Measurements from ENCODE around the gene XIRP1.
"Not testable (repeated sequence)": the region's sequence is repeated elsewhere in the genome, so short reads cannot be mapped to it uniquely, and the experiment has no call there.

XIRP1 gene, protein sequence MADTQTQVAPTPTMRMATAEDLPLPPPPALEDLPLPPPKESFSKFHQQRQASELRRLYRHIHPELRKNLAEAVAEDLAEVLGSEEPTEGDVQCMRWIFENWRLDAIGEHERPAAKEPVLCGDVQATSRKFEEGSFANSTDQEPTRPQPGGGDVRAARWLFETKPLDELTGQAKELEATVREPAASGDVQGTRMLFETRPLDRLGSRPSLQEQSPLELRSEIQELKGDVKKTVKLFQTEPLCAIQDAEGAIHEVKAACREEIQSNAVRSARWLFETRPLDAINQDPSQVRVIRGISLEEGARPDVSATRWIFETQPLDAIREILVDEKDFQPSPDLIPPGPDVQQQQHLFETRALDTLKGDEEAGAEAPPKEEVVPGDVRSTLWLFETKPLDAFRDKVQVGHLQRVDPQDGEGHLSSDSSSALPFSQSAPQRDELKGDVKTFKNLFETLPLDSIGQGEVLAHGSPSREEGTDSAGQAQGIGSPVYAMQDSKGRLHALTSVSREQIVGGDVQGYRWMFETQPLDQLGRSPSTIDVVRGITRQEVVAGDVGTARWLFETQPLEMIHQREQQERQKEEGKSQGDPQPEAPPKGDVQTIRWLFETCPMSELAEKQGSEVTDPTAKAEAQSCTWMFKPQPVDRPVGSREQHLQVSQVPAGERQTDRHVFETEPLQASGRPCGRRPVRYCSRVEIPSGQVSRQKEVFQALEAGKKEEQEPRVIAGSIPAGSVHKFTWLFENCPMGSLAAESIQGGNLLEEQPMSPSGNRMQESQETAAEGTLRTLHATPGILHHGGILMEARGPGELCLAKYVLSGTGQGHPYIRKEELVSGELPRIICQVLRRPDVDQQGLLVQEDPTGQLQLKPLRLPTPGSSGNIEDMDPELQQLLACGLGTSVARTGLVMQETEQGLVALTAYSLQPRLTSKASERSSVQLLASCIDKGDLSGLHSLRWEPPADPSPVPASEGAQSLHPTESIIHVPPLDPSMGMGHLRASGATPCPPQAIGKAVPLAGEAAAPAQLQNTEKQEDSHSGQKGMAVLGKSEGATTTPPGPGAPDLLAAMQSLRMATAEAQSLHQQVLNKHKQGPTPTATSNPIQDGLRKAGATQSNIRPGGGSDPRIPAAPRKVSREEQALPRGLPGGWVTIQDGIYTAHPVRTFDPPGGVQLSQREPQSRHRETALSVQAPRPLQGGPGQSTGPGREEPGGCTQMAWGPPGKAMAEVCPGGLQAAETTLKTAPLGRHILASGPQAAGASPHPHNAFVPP (N-terminal part only)

DNA sequence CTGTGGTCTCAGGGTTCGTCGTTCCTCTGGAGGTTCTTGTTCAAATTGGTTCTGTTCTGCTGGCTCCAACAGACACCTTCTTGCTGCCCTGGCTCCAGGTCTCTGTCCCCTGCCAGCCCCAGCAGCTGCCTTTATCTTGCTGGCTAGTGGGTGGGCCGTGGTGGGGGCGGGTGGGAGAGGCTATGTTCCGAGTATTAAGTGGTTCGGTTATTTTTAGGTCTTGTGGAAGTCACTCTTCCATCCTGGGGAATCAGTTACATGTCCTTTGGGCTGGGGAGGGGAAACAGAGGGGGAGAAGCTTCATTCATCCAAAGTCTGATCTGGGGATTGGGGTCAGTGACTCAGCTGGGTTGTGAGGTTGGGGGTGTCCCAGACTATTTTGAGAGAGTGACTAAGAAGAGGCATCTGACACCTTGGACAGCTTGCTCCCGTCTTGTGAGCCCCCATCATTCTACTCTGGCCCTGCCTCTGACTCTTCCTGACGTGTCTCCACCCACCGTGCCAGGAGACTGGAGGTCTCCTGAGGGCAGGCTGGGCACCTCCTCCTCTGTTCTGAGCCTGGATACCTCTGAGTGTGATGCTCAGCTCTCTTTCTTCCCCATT is at the start of gene XIRP1:
Gene XIRP1 (minus strand): TSS at position 106 of the 603 bp plus-strand sequence. CDS start 3,150 bp downstream, outside the sequence.
- DNase-seq, result no peak

DNA sequence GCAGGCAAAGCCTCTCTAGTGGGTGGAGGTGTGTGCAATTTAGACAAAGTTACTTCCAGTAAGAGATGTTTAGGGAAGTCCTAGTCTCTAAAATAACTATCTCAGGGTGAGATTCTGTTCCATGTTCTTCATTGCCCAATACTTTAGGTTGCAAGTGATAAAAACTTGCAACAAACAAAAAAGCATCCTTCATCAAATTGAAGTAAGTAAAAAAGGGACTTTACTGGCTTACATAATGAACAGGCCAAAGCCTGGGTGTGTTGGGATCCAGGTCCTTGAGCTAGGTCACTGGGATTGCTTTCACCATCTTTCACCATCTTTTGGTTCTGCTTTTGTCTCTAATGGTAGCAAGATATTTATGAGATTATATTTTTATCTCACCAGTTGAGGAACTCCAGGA is 49.2 kb upstream of the XIRP1 start:
- DNase-seq, result no peak

DNA sequence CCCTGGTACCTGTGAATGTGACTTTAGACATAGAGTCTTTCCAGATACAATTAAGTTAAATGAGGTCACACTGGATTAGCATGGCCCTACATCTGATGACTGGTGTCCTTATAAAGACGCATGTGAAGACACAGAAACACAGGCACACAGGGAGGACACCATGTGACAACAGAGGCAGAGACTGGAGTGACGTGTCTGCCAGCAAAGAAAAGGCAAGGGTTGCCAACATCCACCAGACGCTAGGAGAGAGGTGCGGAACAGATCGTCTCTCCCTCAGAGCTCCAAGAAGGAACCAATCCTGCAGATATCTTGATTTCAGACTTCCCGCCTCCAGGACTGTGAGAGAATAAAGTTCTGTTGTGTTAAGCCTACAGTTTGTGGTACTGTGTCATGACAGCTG is 44.6 kb upstream of the XIRP1 start:
- DNase-seq, result no peak

DNA sequence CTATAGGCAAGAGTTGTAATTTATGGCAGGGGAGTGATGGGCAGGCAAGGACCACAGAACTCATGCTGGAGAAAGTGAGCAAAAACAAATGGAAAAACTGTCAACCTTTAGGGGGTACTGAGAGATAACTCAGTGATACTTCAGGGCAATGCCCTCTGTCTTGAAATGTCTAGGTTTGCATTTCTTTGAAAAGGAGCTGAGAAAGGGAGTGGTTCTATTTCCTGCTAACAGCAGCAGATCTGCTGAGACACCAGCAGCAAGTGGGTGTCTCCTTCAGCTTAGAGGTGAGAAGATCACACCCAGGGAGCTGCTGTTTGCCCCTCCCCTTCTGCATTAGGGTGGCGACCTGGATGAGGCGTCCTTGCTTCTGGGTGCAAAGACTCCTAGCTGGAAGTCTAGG is 42.3 kb upstream of the XIRP1 start:
- no peak for DNase-seq

DNA sequence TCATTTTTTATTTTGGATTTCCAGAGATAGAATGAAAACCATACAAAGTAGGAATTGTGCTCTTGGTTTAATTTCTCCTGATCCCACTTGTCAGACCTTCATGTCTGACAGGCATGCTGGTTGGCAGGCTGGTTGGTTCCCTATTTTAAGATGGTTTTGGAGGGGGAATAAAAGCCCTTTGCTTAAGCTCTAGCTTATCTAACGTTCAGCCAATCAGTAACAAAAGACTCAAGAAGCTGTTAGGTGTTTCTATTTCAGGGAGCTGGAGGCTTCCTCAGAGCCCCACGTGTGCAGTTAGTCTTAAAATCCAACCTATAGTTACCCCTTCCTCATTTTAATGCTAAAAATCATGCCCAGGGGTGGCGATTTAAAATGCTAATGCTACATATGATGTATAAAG is 40.5 kb upstream of the XIRP1 start:
- no peak for DNase-seq

DNA sequence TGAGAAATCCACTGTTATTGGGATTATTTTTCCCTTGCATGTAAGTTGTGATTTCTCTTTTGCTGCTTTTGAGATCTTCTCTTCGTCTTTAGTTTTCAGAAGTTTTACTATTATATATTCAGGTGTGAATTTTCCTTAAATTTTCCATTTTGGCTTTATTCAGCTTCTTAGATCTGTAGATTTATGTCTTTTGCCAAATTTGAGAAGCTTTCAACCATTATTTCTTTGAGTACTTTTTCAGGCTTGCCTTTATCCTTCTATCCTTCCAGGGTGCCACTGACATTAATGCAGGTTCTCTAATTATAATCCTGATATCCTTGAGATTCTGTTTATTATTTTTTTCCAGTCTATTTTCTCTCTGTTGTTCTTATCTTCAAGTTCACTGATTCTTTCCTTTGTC is 38.1 kb upstream of the XIRP1 start:
- no peak for DNase-seq

DNA sequence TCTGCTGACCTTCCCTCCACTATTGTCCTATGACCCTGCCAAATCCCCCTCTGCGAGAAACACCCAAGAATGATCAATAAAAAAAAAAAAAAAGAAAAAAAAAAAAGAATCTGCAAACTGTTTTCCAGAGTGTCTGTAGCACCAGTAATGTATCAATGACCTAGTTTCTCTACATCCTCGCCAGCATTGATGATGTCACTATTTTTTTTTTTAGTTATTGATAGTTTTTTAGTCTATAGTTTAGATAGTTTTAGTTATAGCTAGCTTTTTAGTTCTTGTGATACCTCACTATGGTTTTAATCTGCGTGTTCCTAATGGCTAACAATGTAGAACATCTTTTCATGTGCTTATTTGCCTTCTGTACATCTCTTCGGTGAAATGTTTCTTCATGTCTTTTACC is 36.1 kb upstream of the XIRP1 start:
- no peak for DNase-seq

DNA sequence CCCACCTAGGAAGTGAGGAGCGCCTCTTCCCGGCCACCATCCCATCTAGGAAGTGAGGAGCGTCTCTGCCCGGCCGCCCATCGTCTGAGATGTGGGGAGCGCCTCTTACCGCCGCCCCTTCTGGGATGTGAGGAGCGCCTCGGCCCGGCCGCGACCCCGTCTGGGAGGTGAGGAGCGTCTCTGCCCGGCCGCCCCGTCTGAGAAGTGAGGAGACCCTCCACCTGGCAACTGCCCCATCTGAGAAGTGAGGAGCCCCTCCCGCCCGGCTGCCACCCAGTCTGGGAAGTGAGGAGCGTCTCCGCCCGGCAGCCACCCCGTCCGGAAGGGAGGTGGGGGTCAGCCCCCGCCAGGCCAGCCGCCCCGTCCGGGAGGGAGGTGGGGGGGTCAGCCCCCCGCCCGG is 35.2 kb upstream of the XIRP1 start:
- not testable (repeated sequence) for DNase-seq

DNA sequence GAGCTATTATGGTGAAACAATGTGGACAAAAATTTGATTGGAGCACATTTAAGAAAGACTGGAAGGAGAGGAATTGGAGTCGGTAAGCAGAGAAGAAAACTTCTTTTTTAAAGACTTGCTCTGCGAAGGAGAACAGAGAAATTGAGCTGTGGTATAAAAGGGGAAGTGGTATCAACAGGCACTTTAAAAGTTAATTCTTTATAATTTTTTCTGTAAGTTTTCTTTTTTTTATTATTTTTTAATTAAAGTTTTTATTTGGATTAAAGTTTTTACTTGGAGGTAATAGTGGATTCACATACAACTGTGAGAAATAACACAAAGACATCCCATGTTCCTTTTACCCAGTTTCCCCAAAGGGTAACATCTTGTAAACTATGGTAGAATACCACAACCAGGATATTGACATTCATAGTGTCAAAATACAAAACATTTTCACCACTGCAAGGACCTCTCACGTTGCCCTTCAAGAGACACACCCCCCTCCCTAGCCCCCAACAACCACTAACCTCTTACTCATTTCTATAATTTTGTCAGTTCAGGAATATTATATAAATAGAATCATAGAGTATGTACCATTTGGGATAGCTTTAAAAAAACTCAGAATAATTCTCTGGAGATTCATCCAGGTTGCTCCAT is 33.8 kb upstream of the XIRP1 start:
- no peak for DNase-seq

DNA sequence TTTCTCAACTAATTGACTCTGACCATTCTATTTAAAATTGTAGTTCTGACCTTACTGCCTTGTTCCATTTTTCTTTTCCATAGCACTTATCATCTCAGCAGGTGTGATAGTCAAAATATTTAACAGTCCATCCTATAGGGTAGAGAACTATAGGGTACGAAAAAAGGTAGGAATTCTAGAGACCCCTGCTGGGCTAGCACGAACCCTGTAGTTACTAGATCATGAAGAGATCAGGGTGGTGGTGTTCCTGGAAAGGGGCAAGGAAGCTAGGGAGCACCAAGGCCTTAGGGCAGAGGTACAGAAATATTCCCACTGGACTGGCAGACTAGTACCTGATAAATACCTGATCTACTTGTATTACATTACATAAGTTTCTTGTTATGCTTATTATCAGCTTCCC is 31.9 kb upstream of the XIRP1 start:
- DNase-seq, result no peak

DNA sequence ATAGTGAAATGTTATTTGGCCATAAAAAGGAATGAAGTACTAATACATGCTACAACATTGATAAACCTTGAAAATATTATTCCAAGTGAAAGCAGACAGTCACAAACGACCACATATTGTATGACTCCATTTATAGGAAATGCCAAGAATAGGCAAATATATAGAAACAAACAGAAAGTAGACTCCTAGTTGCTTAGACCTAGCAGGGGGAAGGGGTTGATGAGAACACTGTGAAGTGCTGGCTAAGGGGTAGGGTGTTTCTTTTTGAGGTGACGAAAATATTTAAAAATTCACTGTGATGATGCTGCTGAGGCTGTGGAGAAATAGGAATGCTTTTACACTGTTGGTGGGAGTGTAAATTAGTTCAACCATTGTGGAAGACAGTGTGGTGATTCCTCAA is 30.5 kb upstream of the XIRP1 start:
- DNase-seq, result no peak

DNA sequence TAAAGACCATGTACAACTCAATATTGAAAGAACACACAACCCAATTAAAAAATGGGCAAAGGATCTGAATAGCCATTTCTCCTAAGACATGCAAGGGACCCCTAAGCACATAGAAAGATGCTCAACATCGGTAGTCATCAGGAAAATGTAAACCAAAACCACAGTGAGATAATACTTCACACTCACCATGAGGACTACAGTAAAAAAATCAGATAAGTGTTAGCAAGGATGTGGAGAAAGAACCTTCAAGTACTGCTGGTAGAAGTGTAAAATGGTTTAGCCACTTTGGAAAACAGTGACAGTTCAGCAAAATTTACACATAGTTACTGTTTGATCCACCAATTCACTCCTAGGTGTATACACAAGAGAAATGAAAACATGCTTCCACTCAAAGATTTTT is 30.1 kb upstream of the XIRP1 start:
- DNase-seq, result no peak

DNA sequence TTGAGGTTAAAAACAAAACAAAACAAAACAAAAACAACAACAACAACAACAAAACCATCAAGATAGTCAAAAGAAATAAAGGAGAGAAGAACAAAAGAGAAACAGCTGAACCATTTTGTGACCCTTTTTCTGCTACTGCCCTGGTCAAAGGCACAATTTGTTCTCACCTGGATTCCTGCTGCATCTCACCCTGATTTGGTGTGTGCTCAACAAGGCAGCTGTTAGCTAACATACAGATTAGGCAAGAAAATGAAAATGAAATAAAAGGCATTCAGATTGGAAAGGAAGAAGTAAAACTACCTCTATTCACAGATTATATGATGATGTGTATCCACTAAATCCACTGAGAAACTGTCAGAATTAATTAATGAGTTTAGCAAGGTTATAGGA is 28.7 kb upstream of the XIRP1 start:
- DNase-seq, result no peak

DNA sequence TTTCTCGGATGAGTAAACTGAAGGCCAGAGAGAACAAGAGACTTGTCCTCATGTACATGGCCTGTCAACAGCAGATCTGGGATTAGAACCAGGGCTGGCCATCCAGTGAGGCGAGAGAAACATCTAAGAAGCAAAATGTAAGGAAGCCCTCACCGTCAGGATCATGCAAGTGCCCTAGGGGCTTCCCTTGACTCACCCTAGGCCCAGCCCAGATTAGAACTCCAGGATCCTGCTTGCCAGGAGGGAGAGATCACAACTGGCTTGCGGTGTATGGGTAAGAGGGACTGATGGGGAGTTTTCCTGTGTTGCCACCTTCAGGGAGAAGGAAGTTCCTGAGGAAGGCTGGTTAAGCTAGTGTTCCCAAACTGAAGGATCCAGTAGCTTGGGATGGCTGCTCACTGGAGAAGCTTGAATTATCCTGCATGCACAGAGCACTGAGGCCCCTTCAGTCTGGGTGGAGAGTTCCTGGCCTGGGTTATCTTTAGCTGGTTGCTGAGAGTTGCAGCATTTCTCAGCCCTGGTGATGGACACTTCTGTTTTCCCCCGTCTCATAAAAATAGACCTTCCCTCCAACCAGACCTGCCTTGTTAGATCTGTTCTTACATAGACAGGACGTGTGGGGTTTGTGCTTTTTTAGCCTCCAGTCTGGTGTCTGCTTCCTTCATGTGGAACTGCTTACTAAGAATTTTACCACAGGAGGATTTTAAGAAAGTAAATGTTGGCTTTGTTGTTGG is 28.2 kb upstream of the XIRP1 start:
- DNase-seq, result no peak

DNA sequence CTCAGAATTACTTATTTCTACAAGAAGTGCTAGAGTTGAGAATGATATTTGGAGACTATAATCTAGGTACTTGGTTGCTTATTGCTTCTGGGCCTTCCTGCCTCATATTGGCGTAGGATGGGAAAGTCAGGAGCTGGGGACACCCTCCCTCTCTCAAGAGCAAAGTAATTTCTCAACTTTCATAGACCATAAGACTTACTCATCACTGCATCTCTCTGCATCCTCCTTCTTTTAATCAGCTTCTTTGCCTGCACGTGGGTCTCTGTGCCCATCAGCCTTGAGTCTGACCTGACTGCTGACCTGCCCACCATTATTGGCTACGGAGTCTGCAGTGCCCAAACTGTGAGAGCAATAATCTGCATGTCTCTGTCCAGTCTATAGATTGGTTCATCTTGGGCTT is 27.3 kb upstream of the XIRP1 start:
- no peak for DNase-seq

DNA sequence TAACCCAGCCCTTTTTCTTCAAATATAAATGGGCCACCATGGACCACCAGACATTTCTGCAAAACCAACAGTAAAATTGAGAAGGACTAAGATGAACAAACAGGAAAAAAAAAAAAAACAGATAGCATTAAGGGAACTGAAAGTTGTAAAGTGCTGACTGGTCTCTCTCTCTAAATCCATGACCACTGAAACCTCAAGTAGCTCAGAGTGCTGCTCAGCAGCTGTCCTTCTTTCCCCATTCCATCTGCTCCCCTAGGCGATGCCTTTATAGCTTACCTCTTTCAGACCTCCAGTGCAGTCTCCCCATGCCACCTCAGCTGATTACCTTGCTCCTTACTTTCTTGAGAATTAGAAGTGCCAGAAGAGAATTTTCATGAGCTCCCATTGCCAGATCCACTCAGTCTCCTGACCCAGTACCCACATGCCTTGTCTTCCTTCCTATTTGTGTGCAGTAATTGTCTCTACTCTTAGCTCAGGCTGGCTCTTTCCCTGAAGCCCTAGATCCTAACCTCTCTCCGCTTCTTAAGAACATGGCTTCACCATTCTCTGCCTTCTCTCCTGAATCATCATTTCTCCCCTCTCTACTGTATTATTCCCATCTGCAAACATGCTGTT is 23.9 kb upstream of the XIRP1 start:
- DNase-seq, result peak; percentile 21

DNA sequence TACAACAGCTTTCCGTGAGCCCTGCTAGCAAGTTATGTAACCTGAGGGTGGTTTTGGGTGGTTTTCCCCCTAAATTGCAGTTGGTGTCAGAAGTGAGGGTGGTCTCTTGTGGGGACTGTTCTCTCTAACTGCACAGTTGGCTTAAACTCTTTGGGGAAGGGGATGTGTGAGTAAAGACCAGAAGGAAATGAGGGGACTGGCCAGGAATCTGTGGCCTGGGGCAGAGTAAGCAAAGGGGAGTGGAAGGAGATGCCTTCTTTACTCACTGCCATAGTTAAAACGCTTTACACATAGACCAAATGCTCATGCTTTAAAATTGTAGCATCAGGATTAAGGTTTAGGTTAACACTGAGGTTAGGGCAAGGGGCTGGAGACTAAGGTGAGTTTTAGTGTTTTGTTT is 21.2 kb upstream of the XIRP1 start:
- DNase-seq, result no peak

DNA sequence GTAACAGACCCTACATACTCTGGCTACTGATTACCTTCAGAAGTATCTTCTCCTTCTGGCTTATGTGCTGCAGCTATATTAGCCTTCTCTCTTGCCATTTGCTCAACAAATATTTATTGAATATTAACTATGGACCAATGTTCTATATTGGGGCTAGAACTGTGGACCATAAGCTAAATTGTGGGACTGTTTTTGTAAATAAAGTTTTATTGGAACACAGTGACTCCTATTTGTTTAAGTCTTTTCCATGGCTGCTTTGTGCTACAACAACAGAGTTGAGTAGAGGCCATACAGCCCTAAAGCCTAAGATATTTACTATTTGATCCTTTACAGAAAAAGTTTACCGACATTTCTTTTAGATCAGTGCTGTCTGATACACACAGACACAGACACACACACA is 20.3 kb upstream of the XIRP1 start:
- DNase-seq, result no peak

DNA sequence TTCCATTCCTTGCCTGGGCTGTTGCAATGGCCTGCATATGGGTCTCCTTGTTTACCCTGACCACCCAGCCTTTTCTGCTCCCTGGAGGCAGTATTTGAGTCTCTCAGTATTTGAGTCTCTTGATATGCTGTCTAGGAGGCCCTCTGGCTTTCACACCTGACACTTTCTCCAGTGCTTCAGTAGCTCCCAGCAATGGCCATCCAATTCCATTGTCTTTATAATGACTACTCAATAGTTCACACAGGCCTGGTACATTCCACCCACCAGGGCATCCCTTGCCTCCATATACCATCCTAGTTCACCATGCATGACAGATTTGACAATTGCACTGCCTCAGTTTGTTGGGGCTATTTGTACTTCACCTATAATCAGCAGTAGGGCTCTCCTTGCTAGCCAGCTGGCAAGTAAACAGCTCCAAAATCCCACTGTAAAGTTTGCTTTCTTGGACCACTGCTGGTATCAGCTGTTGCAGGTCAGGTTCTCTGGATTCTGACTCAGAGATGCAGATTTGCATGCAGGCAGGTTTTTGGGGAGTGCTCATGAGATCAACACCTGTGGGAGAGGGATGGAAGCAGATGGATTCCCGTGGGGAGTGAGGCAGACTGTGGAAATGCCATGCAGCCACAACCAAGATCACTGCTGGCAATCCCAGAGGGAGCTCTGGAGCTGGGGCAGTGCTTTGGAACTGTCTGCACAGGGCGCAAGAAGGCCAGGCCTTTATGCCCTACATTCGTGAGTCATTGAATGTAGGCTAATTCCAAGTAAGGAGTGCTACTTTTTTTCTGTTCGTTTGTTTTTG is 19.1 kb upstream of the XIRP1 start:
- no peak for DNase-seq

DNA sequence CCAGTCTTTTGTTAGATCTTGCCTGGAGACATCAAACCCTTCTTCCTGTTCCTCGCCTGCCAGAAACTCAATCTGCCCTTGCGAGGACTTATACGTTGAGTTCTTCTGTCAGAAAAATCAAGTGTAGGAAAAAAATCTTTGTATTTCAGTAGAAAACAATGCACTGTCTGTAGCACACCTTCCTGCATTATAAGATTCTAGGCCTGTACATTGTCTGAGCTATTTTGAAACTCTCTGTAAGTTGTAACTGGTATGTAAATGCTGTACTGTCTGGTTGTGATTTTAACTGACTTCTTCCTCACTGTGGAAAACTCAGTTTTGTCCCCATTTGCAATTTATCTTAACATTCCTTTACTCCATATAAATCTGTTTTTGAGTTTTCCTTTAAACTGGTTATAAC is 17.7 kb upstream of the XIRP1 start:
- no peak for DNase-seq

All from DMS79 (cell line).